ENCODE measurements around the gene ATP11C. TPM values are rescaled to one million over a fixed set of nuclear protein-coding genes. Genes with fewer than 3 reads are reported as not detected.

The ATP11C gene
- polyA plus RNA-seq, 1 experiment, result 43.4 TPM

- Histone ChIP-seq H3K9me3 (ENCODE audit: control insufficient read depth, insufficient read depth, low read length) (no peaks in the 10 kb centered on the region), H3K4me3 (ENCODE audit: low read depth, low read length) (no peak overlapping the region), H3K27ac (ENCODE audit: low read depth, low read length) (no peak overlapping the region), H3K27me3 (ENCODE audit: control insufficient read depth, insufficient read depth, low read length) (no peaks in the 10 kb centered on the region)
- POLR2A ChIA-PET, result no interaction called here
- CTCF ChIA-PET, result no interaction called here
- no peak for DNase-seq (ENCODE audit: low read depth, low spot score)
- TF ChIP-seq CTCF (IDR thresholded peaks at IDR 0.05; ENCODE audit: low read depth, low read length), result no peak
These were observed 166.3 kb downstream of the ATP11C start for GRCh38 chrX:139766545-139766983.

- no peak for TF ChIP-seq CTCF (IDR thresholded peaks at IDR 0.05; ENCODE audit: low read depth, low read length)
- CTCF ChIA-PET, result no interaction called here
- POLR2A ChIA-PET, result no interaction called here
- no peak for DNase-seq (ENCODE audit: low read depth, low spot score)
- H3K4me3 ChIP-seq (ENCODE audit: low read depth, low read length), result no peak overlapping the region
- no peaks in the 10 kb centered on the region for H3K27me3 ChIP-seq (ENCODE audit: control insufficient read depth, insufficient read depth, low read length)
- H3K9me3 ChIP-seq (ENCODE audit: control insufficient read depth, insufficient read depth, low read length), result no peaks in the 10 kb centered on the region
- H3K27ac ChIP-seq (ENCODE audit: low read depth, low read length), result no peak overlapping the region
These were observed 170.3 kb downstream of the ATP11C start for GRCh38 chrX:139762400-139763183.

- H3K4me3 ChIP-seq (ENCODE audit: low read depth, low read length), result no peak overlapping the region
- TF ChIP-seq CTCF (IDR thresholded peaks at IDR 0.05; ENCODE audit: low read depth, low read length), result peak; percentile 57
- ChIA-PET CTCF (interaction anchor here (0.7 to 1.0 kb wide), 4 partner anchors 8 to 18 kb away, joined by 3 to 6 read pairs (median 4); no protein-coding TSS in a partner anchor), POLR2A (no interaction called here)
- H3K9me3 ChIP-seq (ENCODE audit: control insufficient read depth, insufficient read depth, low read length), result no peaks in the 10 kb centered on the region
- no peak for DNase-seq (ENCODE audit: low read depth, low spot score)
- no peaks in the 10 kb centered on the region for H3K27me3 ChIP-seq (ENCODE audit: control insufficient read depth, insufficient read depth, low read length)
- no peak overlapping the region for H3K27ac ChIP-seq (ENCODE audit: low read depth, low read length)
These were observed 173.2 kb downstream of the ATP11C start for GRCh38 chrX:139759637-139760036.

- no peaks in the 10 kb centered on the region for H3K9me3 ChIP-seq (ENCODE audit: control insufficient read depth, insufficient read depth, low read length)
- ChIA-PET CTCF (interaction anchor here (1.1 kb wide), 1 partner anchor 15 kb away, joined by 3 read pairs; no protein-coding TSS in a partner anchor), POLR2A (no interaction called here)
- H3K27ac ChIP-seq (ENCODE audit: low read depth, low read length), result no peak overlapping the region
- no peak for TF ChIP-seq CTCF (IDR thresholded peaks at IDR 0.05; ENCODE audit: low read depth, low read length)
- H3K4me3 ChIP-seq (ENCODE audit: low read depth, low read length), result no peak overlapping the region
- no peaks in the 10 kb centered on the region for H3K27me3 ChIP-seq (ENCODE audit: control insufficient read depth, insufficient read depth, low read length)
- no peak for DNase-seq (ENCODE audit: low read depth, low spot score)
These were observed 174.0 kb downstream of the ATP11C start for GRCh38 chrX:139758809-139759208.

GRCh38 chrX:139758250-139758649 is 174.6 kb downstream of the ATP11C start:
- no peak overlapping the region for H3K4me3 ChIP-seq (ENCODE audit: low read depth, low read length)
- H3K9me3 ChIP-seq (ENCODE audit: control insufficient read depth, insufficient read depth, low read length), result no peaks in the 10 kb centered on the region
- DNase-seq (ENCODE audit: low read depth, low spot score), result no peak
- TF ChIP-seq CTCF (IDR thresholded peaks at IDR 0.05; ENCODE audit: low read depth, low read length), result no peak
- ChIA-PET POLR2A (no interaction called here), CTCF (interaction anchor here (0.6 to 1.1 kb wide), 2 partner anchors 16 to 32 kb away, joined by 3 read pairs; no protein-coding TSS in a partner anchor)
- no peaks in the 10 kb centered on the region for H3K27me3 ChIP-seq (ENCODE audit: control insufficient read depth, insufficient read depth, low read length)
- H3K27ac ChIP-seq (ENCODE audit: low read depth, low read length), result no peak overlapping the region
